HCT116 (cell line): ENCODE measurements around the gene NLRP10. TPM values are rescaled to one million over a fixed set of nuclear protein-coding genes. Genes with fewer than 3 reads are reported as not detected.

Experiments used
- ATAC-seq: fragments of 200-7000 bp; cut with Tn5 transposase; 2 replicates; pipeline ENCODE4 v1.9.1; 2020; ENCODE audit warnings: mild to moderate bottlenecking, moderate library complexity
- BruUV-seq: library from RNA; stranded (reverse); fragments of 400-500 nt; replicated peaks from 2 replicates; lab custom pipeline; 2021; lab: Mats Ljungman, UMichigan
- CTCF ChIA-PET: fragments of 300-600 bp; sonication (Branson Sonifier 250); formaldehyde crosslinking; loops from one replicate; lab custom pipeline; 2021; ENCODE audit warnings: antibody characterized with exemption; lab: Charles Lee
- POLR2A ChIA-PET: fragments of 300-600, 350-600 bp; sonication (Branson Sonifier 250); formaldehyde crosslinking; loops from one replicate; lab custom pipeline; 2021; ENCODE audit warnings: antibody characterized with exemption; lab: Charles Lee
- RAD21 ChIA-PET, 2 experiments: fragments of 300-600 bp; sonication (Branson Sonifier 250); formaldehyde crosslinking; loops; one replicate each; lab custom pipeline; 2023; ENCODE audit warnings: low total read pairs in 2 of 2; ENCODE audit not compliant: uncharacterized antibody in 2 of 2, unreplicated experiment in 2 of 2, low non-redundant PET in 1 of 2; lab: Charles Lee
- DNase-seq: peaks from one replicate; pipeline ENCODE4 v3.0.0-alpha.2; 2010; ENCODE audit warnings: low read depth, low spot score
- H2AFZ ChIP-seq: fragments of 200-600 bp; shearing (Covaris generic), sonication (generic); 2 replicates; pipeline ENCODE4 v1.6.1; 2017; ENCODE audit warnings: low read depth, mixed run types, mixed read lengths, antibody characterized with exemption, low read length; ENCODE audit not compliant: poor library complexity, severe bottlenecking
- H3K27ac ChIP-seq: 2 replicates; pipeline ENCODE4 v1.5.1; 2012; ENCODE audit warnings: low read depth, low read length
- H3K27me3 ChIP-seq: fragments of 200-600 bp; sonication (generic); 2 replicates; pipeline ENCODE4 v1.6.1; 2016; ENCODE audit warnings: mixed run types, low read length, mixed read lengths; ENCODE audit not compliant: insufficient read depth
- H3K36me3 ChIP-seq, 2 experiments: fragments of 200-500 bp in 1 of 2; fragments of 200-600 bp in 1 of 2; sonication (Bioruptor generic) in 1 of 2; sonication (generic) in 1 of 2; 2 replicates each; pipeline versions ENCODE4 v1.5.1 to v1.6.1; 2014 to 2016; ENCODE audit warnings: low read length in 2 of 2, inconsistent platforms in 1 of 2, mixed read lengths in 1 of 2, mixed run types in 1 of 2; ENCODE audit not compliant: insufficient read depth in 2 of 2, control insufficient read depth in 1 of 2
- H3K4me1 ChIP-seq, 2 experiments: fragments of 200-600 bp in 1 of 2; sonication (generic) in 1 of 2; 2 replicates each; pipeline versions ENCODE4 v1.5.1 to v1.6.1; 2012 to 2017; ENCODE audit warnings: low read length in 2 of 2, inconsistent platforms in 1 of 2, mild to moderate bottlenecking in 1 of 2, mixed read lengths in 1 of 2, mixed run types in 1 of 2, moderate library complexity in 1 of 2; ENCODE audit not compliant: insufficient read depth in 2 of 2, control insufficient read depth in 1 of 2
- H3K4me2 ChIP-seq: fragments of 200-600 bp; sonication (generic); 2 replicates; pipeline ENCODE4 v1.6.1; 2017; ENCODE audit warnings: mixed run types, low read length, mixed read lengths
- H3K4me3 ChIP-seq, 2 experiments: fragments of 200-600 bp in 1 of 2; sonication (generic) in 1 of 2; replicated peaks in 1 of 2; 2 replicates each; pipeline ENCODE4 v1.5.1; 2011 to 2016; ENCODE audit warnings: low read length in 2 of 2, control low read depth in 1 of 2, low read depth in 1 of 2, mild to moderate bottlenecking in 1 of 2, mixed read lengths in 1 of 2, mixed run types in 1 of 2
- H3K79me2 ChIP-seq: fragments of 200-600 bp; sonication (generic); 2 replicates; pipeline ENCODE4 v1.6.1; 2017; ENCODE audit warnings: mild to moderate bottlenecking, mixed run types, low read length, moderate library complexity, mixed read lengths; ENCODE audit not compliant: insufficient read depth
- H3K9ac ChIP-seq: fragments of 200-600 bp; sonication (generic); 2 replicates; pipeline ENCODE4 v1.6.1; 2016; ENCODE audit warnings: low read length, mixed read lengths
- H3K9me2 ChIP-seq: fragments of 200-600 bp; sonication (generic), shearing (Covaris generic); 2 replicates; pipeline ENCODE4 v1.6.1; 2017; ENCODE audit warnings: mixed run types, mild to moderate bottlenecking, moderate library complexity; ENCODE audit not compliant: insufficient read depth
- H3K9me3 ChIP-seq, 2 experiments: fragments of 200-500 bp in 1 of 2; fragments of 200-600 bp in 1 of 2; sonication (Bioruptor generic) in 1 of 2; sonication (generic) in 1 of 2; 2 replicates each; pipeline ENCODE4 v1.6.1; 2014 to 2017; ENCODE audit warnings: low read length in 2 of 2, mixed read lengths in 2 of 2, inconsistent platforms in 1 of 2, low read depth in 1 of 2, mild to moderate bottlenecking in 1 of 2, mixed run types in 1 of 2, moderate library complexity in 1 of 2; ENCODE audit not compliant: control insufficient read depth in 1 of 2, insufficient read depth in 1 of 2
- H4K20me1 ChIP-seq: fragments of 200-600 bp; sonication (generic), shearing (Covaris generic); 2 replicates; pipeline ENCODE4 v1.6.1; 2017; ENCODE audit warnings: mixed run types, mild to moderate bottlenecking, moderate library complexity; ENCODE audit not compliant: insufficient read depth
- CBX3 ChIP-seq: IDR thresholded peaks from 2 replicates; pipeline ENCODE4 v1.6.1; 2012; ENCODE audit warnings: low read depth
- EGR1 ChIP-seq: IDR thresholded peaks from 2 replicates; pipeline ENCODE4 v1.6.1; 2012; ENCODE audit warnings: low read depth
- ELF1 ChIP-seq: IDR thresholded peaks from 2 replicates; pipeline ENCODE4 v1.6.1; 2012; ENCODE audit warnings: low read depth, borderline replicate concordance
- EZH2 ChIP-seq: fragments of 200-600 bp; sonication (generic); IDR thresholded peaks from 2 replicates; pipeline ENCODE4 v1.6.1; 2017; ENCODE audit warnings: antibody characterized with exemption, mixed run types
- EZH2phosphoT487 ChIP-seq: fragments of 200-600 bp; IDR thresholded peaks from 2 replicates; pipeline ENCODE4 v1.6.1; 2018; ENCODE audit warnings: antibody characterized with exemption, borderline replicate concordance
- FOSL1 ChIP-seq: IDR thresholded peaks from 2 replicates; pipeline ENCODE4 v1.6.1; 2012; ENCODE audit warnings: low read depth
- JUND ChIP-seq: IDR thresholded peaks from 2 replicates; pipeline ENCODE4 v1.6.1; 2012
- POLR2A ChIP-seq: IDR thresholded peaks from 2 replicates; pipeline ENCODE4 v1.7.0; 2011; ENCODE audit warnings: borderline replicate concordance; ENCODE audit not compliant: insufficient read depth, insufficient read length; ENCODE audit errors: extremely low read depth
- RAD21 ChIP-seq: IDR thresholded peaks from 2 replicates; pipeline ENCODE4 v1.6.1; 2012; ENCODE audit warnings: low read depth, mild to moderate bottlenecking
- SIN3A ChIP-seq: IDR thresholded peaks from 2 replicates; pipeline ENCODE4 v1.6.1; 2012; ENCODE audit warnings: low read depth
- SP1 ChIP-seq: IDR thresholded peaks from 2 replicates; pipeline ENCODE4 v1.6.1; 2012; ENCODE audit warnings: low read depth
- SRF ChIP-seq: IDR thresholded peaks from 2 replicates; pipeline ENCODE4 v1.6.1; 2012; ENCODE audit warnings: low read depth
- TCF7L2 ChIP-seq: IDR thresholded peaks from 2 replicates; pipeline ENCODE4 v1.7.0; 2011; ENCODE audit warnings: borderline replicate concordance, inconsistent platforms; ENCODE audit not compliant: insufficient read depth, insufficient read length; ENCODE audit errors: extremely low read depth
- ZNF274 ChIP-seq: fragments of 200-500 bp; sonication (Bioruptor generic); IDR thresholded peaks from 2 replicates; pipeline ENCODE4 v1.6.1; 2014; ENCODE audit warnings: mild to moderate bottlenecking, low read depth, low read length, inconsistent platforms
- intact Hi-C: fragments of 100-400 bp; cut with micrococcal nuclease; formaldehyde crosslinking; loops from 2 replicates; pipeline ENCODE4 v1.10.0; 2022
- total RNA-seq: library from RNA; stranded (reverse); gene quantifications from one replicate; pipeline ENCODE4 v1.2.1, GENCODE V29; 2021; ENCODE audit not compliant: unreplicated experiment
- TF ChIP-seq, protein P1 (sequence below): IDR thresholded peaks from 2 replicates; pipeline ENCODE4 v1.6.1; 2011; ENCODE audit warnings: mild to moderate bottlenecking, low read length, moderate library complexity; ENCODE audit not compliant: insufficient replicate concordance; ENCODE audit errors: extremely low read depth
- TF ChIP-seq, protein P2 (sequence below): IDR thresholded peaks from 2 replicates; pipeline ENCODE4 v1.6.1; 2012
- TF ChIP-seq, protein P3 (sequence below), 3 experiments: fragments of 200-600 bp in 1 of 3; sonication (generic) in 1 of 3; IDR thresholded peaks in 2 of 3; conservative IDR thresholded peaks in 1 of 3; 2 replicates each; pipeline ENCODE4 v1.5.1; 2012 to 2017; ENCODE audit warnings: low read depth in 2 of 3, low read length in 2 of 3, antibody characterized with exemption in 1 of 3, borderline replicate concordance in 1 of 3, control low read depth in 1 of 3, mild to moderate bottlenecking in 1 of 3, mixed read lengths in 1 of 3, mixed run types in 1 of 3, moderate library complexity in 1 of 3; ENCODE audit not compliant: insufficient read depth in 1 of 3
- TF ChIP-seq, protein P4 (sequence below): IDR thresholded peaks from 2 replicates; pipeline ENCODE4 v1.6.1; 2012
- TF ChIP-seq, protein P5 (sequence below): IDR thresholded peaks from 2 replicates; pipeline ENCODE4 v1.6.1; 2012; ENCODE audit warnings: low read depth

NLRP10 gene
- total RNA-seq, 1 experiment from 2014 or later, result not detected

DNA sequence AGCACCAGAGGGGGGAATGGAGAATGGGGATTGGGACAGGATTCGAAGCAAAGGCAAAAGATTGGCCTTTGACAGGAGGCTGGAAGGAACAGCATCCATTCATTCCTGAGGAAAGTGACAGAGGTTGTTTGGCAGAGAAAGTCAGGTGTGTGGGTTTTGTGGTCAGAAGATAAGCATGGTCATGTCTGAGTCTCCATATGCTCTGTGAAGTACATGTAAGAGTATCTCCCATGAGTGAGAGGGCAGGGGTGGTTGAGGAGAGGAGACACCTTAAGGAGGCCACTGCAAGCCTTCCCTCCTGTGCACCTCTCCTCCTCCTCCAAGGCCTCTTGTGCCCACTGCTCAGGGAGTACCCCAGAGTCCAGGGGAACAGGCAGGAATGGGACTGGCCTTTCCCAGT lies 1.9 kb upstream of the NLRP10 start:
- Histone ChIP-seq H3K36me3 (no peaks in the 10 kb centered on the region), H4K20me1 (no peaks in the 10 kb centered on the region), H3K9me3 (no peaks in the 10 kb centered on the region), H2AFZ (no peak overlapping the region), H3K4me2 (no peak overlapping the region), H3K9me2 (no peaks in the 10 kb centered on the region), H3K4me3 (no peak overlapping the region), H3K27ac (no peak overlapping the region), H3K79me2 (no peaks in the 10 kb centered on the region), H3K9ac (no peak overlapping the region), H3K27me3 (peaks cover 27% of the 10 kb centered on the region; the same call in 1 of the 2 replicates), H3K4me1 (no peaks in the 10 kb centered on the region)
- no peak for DNase-seq
- no TSS peak for BruUV-seq
- ATAC-seq, result no peak
- CTCF ChIA-PET, result no interaction called here
- RAD21 ChIA-PET, result no interaction called here
- no peak for TF ChIP-seq CBX3
- no peak for TF ChIP-seq JUND
- no peak for TF ChIP-seq TCF7L2
- TF ChIP-seq, protein P1, sequence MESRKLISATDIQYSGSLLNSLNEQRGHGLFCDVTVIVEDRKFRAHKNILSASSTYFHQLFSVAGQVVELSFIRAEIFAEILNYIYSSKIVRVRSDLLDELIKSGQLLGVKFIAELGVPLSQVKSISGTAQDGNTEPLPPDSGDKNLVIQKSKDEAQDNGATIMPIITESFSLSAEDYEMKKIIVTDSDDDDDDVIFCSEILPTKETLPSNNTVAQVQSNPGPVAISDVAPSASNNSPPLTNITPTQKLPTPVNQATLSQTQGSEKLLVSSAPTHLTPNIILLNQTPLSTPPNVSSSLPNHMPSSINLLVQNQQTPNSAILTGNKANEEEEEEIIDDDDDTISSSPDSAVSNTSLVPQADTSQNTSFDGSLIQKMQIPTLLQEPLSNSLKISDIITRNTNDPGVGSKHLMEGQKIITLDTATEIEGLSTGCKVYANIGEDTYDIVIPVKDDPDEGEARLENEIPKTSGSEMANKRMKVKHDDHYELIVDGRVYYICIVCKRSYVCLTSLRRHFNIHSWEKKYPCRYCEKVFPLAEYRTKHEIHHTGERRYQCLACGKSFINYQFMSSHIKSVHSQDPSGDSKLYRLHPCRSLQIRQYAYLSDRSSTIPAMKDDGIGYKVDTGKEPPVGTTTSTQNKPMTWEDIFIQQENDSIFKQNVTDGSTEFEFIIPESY, result no peak
- TF ChIP-seq EZH2phosphoT487, result no peak
- TF ChIP-seq SRF, result no peak
- no peak for TF ChIP-seq SP1
- TF ChIP-seq, protein P2, sequence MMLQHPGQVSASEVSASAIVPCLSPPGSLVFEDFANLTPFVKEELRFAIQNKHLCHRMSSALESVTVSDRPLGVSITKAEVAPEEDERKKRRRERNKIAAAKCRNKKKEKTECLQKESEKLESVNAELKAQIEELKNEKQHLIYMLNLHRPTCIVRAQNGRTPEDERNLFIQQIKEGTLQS, result no peak
- TF ChIP-seq RAD21, result no peak
- TF ChIP-seq, protein P3, sequence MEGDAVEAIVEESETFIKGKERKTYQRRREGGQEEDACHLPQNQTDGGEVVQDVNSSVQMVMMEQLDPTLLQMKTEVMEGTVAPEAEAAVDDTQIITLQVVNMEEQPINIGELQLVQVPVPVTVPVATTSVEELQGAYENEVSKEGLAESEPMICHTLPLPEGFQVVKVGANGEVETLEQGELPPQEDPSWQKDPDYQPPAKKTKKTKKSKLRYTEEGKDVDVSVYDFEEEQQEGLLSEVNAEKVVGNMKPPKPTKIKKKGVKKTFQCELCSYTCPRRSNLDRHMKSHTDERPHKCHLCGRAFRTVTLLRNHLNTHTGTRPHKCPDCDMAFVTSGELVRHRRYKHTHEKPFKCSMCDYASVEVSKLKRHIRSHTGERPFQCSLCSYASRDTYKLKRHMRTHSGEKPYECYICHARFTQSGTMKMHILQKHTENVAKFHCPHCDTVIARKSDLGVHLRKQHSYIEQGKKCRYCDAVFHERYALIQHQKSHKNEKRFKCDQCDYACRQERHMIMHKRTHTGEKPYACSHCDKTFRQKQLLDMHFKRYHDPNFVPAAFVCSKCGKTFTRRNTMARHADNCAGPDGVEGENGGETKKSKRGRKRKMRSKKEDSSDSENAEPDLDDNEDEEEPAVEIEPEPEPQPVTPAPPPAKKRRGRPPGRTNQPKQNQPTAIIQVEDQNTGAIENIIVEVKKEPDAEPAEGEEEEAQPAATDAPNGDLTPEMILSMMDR (IDR thresholded peaks at IDR 0.05 in 2 of 3, conservative IDR thresholded peaks at IDR 0.05 in 1 of 3; ENCODE audit: borderline replicate concordance in 1 of 3, insufficient read depth in 1 of 3, low read depth in 2 of 3, low read length in 2 of 3), result no peak
- no peak for TF ChIP-seq FOSL1
- TF ChIP-seq, protein P4, sequence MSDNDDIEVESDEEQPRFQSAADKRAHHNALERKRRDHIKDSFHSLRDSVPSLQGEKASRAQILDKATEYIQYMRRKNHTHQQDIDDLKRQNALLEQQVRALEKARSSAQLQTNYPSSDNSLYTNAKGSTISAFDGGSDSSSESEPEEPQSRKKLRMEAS, result no peak
- TF ChIP-seq ZNF274, result no peak
- no peak for TF ChIP-seq ELF1
- TF ChIP-seq SIN3A, result no peak
- no peak for TF ChIP-seq EZH2
- TF ChIP-seq EGR1, result no peak
- TF ChIP-seq, protein P5, sequence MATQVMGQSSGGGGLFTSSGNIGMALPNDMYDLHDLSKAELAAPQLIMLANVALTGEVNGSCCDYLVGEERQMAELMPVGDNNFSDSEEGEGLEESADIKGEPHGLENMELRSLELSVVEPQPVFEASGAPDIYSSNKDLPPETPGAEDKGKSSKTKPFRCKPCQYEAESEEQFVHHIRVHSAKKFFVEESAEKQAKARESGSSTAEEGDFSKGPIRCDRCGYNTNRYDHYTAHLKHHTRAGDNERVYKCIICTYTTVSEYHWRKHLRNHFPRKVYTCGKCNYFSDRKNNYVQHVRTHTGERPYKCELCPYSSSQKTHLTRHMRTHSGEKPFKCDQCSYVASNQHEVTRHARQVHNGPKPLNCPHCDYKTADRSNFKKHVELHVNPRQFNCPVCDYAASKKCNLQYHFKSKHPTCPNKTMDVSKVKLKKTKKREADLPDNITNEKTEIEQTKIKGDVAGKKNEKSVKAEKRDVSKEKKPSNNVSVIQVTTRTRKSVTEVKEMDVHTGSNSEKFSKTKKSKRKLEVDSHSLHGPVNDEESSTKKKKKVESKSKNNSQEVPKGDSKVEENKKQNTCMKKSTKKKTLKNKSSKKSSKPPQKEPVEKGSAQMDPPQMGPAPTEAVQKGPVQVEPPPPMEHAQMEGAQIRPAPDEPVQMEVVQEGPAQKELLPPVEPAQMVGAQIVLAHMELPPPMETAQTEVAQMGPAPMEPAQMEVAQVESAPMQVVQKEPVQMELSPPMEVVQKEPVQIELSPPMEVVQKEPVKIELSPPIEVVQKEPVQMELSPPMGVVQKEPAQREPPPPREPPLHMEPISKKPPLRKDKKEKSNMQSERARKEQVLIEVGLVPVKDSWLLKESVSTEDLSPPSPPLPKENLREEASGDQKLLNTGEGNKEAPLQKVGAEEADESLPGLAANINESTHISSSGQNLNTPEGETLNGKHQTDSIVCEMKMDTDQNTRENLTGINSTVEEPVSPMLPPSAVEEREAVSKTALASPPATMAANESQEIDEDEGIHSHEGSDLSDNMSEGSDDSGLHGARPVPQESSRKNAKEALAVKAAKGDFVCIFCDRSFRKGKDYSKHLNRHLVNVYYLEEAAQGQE, result no peak
- TF ChIP-seq POLR2A, result no peak
- intact Hi-C loops, result no loop called here
- POLR2A ChIA-PET, result no interaction called here
